Activated naive CD4-positive, alpha-beta T cell treated with anti-CD3 and anti-CD28 coated beads, Interleukin-2, amount 50 U/mL, for 16 hours (primary cell): Measurements from ENCODE around the gene STAT6.

Experiments
- DNase-seq: peaks from one replicate; pipeline ENCODE4 v3.0.0-alpha.2; 2020

STAT6 gene

DNA sequence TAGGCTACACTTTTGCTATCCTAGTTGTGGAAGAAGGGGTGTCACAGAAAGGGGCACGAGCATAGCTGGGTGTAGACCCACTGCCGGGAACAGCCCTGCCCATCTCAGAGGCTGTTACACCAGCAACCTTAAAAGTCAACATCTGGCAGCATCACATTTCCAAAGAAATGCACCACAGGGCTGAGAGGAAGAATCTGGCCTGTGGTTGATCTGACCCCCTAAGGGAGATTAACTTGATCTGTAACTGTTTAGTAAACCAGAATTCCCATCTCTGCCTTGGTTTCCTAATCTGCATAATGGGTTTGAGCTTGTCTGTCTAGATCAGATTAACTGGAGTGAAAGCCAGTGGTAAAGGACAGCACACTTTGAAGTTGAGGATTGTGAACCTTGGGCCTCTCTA, 34.9 kb upstream of the STAT6 start:
- DNase-seq, result no peak

DNA sequence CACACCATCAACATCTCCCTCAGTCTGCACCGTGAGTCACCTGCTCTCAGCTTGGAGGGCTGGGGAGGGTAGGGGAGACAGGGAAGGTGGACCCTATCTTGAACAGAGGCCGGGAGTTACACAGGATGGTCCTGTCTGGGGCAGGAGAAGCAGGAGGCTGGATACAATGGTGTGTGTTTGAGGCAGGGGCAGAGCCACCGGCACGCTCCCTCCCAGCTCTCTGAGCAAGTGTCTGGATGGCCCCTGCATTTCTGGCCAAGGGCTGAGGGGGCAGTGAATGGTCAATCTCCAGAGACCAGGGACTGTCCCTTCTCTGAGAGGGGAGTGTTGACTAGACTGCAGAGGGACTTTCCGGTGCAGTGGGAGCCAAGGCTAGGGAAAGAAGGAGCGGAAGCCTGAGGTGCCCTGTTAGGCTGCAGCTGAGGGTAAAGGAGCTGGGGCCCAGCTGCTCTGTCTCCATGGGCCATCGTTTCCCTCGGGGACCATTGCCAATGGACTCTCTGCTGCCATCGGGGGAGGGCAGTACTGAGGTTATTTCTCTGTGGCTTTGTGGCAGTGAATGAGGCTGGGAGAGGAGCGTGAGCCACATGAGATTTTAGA, 34.4 kb upstream of the STAT6 start:
- no peak for DNase-seq

DNA sequence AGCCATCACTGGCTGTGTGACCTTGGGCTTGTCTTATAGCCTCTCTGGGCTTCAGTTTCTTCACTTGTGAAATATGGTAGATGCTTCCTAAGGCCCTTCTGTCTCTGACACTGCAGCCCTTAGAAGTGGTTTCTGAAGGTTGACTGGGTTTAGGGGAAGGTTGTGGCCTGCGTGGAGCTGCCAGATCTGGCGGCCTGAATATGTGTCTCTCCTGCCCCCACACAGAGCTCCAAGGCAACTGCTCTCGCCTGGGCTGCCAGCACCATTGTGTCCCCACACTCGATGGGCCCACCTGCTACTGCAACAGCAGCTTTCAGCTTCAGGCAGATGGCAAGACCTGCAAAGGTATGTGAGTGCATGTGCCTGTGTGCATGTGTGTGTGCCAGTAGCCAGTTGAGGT, 32.3 kb upstream of the STAT6 start:
- DNase-seq, result no peak

DNA sequence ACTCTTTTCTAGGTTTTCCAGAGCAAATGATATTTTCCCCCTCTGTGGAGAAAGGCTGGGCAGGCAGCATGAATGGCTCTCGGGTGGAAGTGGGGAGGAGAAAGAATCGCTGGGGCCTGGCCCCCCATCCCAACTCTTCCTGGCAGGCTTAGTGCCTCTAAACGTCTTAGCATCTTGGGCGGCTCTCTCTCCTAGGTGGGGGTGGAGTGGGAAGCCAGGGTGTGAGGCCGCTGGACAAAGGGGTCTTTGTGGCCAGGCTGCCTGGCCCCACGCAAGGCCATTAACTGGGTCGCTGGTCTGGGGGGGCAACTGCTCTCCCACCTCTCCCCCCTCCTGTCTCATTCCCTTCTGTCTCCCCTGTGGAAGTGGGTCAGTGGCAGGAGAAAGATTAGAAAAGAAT, 31.6 kb upstream of the STAT6 start:
- DNase-seq, result no peak

DNA sequence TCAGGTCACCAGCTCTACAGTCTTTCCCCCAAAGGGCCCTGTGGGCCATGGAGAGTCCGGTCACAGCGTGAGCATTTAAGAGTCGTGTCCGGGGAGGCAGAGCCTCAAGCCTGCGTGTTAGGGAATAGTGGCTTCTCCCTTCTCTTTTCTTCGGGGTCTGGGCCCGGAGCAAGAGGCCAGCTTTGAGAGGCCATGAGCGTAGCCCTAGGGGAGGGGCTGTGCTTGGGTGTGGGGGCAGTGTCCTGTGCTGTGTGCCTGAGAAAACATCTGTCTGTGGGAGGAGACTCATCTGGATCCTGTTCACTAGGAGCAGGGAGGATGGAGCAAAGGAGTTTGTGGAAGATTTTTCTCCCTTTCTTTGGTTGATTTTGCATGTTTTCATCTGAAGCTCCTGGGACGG, 31.0 kb upstream of the STAT6 start:
- DNase-seq, result no peak

DNA sequence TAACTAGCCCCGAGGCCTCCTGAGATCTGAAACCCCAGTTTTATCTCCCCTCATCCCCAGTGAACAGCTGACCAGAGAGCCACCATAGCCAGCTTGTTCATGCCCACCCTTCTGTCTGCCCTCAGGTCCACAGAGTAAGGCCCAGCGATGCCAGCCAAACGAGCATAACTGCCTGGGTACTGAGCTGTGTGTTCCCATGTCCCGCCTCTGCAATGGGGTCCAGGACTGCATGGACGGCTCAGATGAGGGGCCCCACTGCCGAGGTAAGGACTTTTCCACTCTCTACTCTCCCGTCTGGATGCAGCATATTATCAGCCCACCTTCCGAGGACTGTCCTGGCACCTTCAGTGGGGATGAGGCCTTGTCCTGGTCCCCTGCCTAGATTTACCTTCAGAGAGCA, 30.1 kb upstream of the STAT6 start:
- no peak for DNase-seq

DNA sequence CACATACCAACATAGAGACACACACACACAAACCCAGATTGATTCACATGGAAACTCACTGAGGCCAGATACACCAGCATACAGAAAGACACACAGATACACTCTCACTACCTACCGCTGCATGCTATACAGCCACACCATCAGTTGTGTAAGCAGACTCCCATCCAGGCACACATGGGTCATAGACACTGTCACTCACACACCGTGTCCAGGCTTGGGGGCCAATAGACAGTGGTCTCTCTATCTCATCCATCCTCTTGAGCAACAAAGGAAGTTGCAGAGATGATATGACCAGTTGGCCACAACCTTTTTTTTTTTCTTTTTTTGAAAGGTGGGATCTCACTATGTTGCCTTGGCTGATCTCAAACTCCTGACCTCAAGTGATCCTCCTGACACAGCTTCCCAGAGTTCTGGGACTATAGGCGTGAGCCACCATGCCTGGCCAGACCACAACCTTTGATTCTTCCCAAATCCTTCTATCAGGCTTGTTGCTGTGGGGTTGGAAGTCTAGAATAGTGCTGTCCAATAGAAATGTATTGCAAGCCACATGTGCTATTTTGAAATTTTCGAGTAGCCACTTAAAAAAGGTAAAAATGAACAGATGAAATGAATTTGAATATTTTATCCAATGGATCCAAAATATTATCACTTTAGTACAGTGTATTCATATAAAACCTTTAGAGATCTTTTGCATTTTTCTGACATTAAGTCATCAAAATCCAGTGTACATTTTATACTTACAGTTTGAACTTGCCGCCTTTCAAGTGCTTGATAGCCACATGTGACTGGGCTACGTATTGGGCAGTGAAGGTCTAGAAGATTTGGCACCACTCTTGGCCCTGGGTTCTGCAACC, 28.9 kb upstream of the STAT6 start:
- DNase-seq, result no peak

DNA sequence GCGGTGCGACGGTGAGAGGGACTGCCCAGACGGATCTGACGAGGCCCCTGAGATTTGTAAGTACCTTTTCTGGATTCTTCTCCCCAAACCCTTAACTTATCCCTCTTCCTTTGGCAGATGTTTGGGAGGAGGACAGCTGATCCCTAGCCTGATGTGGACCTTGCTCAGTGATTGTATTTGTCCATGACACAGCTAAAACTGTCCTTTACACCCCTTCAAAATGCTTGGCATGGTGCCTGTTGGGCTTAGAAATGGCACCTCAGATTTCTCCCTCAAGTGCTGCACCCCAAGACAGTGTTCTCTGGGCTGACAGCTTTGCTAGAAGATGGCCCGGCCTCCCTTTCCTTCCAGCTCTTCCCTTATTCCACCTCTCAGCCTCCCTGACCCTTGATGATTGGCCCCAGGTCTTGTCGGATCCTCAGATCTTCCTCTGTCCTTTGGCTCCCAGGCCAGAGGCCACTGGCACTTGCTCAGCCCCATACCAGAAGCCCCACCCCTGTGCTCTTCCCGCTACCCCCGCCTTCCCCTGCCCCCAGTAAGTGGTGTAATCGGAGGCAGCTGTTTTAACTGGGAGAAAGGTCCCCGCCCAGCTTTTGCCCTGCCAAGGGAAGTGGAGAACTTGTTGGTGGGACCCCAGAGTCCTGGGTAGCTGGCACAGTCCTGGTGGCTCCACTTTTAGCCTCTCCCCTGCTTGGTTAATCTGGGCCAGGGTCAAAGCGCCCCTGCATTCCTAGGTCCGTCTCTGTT, 27.5 kb upstream of the STAT6 start:
- DNase-seq, result no peak

DNA sequence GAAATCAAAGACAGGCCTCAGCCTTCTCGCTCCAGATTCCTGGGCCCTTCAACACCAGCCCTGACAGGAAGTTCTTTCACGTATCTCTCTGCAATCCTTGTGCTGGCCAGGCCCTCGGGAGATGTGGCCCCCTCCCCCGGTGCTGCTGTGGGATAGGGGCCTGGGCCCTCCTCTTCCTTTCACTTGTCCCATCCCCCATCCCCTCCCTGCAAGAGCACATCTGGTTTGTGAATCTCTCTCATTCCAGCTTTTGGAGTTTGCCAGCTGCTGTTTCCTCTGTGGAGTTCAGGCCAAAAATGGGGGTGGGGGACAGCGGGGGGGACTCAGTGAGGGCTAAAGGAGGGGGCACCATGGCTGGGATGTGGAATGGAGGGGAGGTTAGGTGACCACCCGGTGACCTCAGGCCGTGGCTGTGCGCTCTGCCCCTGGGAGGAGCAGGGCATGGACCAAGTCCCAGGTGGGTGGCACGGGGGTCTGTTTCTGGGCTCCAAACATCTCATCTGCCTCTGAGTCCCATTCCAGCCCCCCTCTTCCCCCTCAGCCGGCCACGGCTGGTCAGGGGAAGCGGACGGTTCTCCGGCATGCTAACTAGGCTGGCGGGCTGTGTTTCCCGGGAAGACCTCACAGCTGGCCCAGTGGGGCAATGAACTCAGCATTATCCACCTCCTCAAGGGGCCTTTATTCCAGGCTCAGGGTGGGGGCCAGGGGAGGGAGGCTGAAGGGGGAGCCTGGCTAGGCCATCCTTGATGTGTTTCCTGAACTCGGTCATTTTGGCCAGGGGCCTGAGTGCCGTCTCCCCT, 24.6 kb upstream of the STAT6 start:
- DNase-seq, result no peak

DNA sequence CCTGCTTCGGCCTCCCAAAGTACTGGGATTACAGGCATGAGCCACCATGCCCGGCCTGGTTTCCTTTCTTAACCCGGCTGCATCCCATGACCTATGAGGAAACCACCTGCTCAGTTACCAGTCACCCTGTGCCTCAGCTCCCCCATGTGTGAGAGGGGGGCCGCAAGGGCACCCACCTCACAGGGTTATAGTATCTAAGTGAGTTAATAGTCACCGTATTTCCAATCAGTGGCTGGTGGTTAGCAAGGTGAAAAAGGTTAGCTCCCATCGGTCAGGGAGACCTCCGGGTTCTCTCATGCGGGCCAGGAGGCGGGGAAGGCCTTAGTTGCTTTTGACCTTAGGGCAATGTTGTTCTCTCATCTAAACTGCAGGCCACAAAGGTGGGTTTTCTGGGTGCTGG, 23.8 kb upstream of the STAT6 start:
- no peak for DNase-seq

DNA sequence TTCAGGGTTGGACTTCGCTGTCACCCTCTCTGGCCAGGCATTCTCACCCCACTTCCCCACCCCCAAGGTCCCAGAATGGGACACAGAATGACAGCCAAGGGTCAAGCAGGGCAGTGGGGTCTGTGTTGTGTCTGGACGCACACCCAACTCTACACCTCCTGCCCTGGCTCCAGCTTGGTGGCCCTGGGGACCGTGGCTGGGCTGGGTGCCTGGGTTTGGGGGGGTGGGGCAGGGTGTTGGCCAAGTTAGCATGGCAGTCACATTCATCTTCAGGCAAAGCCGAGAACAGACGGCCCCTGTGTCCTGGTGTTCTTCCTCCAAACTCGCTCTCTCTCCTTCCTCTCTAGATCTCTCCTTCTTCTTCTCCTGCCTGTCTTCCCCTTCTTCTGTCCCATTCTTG, 22.8 kb upstream of the STAT6 start:
- no peak for DNase-seq

DNA sequence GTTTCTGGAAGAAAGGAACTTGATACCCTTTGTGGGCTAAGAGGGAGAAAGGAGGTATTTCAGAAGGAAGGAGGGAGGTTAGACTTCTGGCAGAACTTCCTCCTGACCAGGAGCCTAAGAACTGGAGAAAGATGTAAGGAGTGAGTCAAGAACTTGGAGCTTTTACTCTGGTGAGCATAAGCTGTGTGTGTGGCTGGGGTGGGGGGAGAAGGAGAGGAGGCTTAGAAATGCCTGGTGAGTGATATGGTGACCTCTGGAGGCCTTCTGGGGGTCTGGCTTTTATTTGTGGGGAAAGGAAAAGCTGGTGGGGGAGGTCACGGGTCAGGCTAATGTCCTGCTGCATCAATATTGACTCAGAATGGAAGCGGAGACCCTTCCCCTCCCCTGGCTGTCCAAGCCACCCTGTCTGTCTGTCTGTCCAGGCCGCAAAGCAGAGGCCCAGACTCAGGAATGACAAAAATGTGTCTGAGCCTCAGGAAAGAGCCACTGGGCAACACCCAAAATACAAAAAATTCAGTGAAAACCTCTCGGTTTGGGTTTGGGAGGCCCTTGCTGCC, 21.9 kb upstream of the STAT6 start:
- no peak for DNase-seq

DNA sequence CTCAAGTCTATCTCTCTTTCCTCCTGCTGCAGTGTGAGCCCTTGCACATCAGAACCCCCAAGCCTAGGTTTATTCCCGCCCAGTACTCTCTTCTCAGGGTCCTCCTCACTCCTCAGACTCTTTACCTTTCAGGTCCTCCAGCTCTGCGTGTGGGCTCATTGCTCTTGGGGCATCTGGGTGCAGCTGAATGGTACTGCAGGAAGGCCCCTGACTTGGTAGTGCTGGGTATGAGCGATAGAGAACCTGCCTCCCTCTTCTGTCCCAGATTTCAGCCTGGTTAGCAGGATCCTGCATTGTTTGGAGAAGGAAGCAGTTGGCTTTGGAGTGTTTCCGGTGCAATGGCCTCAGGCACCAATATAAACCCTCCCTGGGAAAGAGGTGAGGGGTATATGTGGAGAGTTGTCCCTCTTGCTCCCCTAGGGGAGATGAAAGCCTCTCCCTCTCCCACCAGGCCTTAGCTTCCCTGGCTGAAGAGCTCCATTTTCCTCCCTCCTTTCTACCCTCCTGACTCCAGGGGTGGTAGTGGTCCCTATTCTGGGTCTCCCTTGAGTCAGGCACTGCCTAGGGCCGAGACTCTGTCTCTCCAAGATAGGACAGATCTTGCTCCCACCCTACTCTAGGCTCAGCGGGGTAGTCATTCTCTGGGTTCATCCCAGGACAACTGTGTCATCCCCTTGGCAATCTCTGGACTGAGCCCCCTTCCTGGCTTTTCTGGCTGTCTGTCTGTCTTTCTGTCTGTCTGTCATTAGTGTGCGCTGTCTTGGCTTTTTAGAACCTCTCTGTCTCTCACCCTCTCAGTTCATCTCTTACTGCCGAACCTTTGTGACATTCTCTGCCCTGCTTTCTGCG, 21.0 kb upstream of the STAT6 start:
- DNase-seq, result no peak

DNA sequence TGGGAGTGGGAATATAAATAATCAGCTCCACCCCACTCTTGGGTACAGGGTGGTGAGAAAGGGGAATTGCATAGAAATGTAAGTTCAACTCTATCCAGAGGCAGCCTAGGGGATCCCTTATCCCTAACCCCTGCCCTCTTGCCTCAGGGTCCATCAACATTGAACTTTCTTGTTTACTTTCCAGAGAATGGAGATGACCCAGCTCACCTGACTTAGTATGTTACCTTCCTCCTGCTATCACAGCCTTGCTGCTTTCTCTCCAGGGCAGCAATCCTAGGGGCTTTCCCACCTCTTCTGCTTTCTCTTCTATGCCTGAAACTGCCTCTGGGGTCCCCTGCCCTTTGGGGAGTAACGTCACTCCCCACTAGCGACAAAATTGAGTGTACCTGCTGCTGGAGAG, 19.8 kb upstream of the STAT6 start:
- no peak for DNase-seq

DNA sequence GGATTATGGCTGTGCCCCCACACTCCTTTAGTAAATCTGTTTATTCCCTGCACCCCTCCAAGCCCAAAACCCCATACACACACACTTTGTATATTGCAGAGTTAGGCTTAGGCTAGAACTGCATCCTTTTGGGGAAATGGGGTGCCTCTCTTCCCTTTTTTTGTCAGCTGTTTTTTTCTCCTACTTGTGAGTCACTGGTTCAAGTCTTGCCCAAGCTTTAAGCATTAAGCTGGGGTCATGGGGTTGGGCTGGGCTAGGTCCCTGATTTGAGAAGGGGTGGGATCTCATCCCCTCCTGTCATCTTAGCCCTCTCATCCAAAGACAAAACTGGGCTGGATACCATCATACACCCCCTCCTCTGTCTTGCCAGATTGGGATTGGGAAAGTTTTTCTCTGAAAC, 18.7 kb upstream of the STAT6 start:
- no peak for DNase-seq

DNA sequence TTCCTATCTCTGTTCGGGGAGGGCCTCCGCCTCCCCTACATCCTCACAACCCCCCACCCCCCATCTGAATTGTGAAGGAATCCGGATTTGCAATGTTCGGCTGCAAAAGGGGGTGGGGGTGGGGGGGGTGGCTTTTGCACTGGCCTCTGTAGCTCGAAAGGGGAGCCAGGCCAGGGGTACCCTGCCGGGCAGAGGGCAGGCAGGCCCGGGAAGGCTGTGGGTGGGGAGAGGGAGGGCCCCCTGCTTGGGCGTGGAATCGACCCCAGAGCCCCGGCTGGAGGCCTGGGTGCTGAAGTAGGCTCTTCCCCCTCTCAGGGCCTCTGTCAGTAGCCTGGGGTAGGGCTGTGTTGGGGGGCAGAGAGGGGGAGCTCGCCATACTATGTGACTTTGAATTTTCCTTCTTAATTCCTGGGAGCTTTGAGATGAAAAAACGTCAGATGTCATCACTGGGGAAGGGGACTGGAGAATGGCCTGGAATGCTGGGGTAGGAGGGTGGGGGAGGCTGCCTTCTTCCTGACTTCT, 18.2 kb upstream of the STAT6 start:
- DNase-seq, result no peak

DNA sequence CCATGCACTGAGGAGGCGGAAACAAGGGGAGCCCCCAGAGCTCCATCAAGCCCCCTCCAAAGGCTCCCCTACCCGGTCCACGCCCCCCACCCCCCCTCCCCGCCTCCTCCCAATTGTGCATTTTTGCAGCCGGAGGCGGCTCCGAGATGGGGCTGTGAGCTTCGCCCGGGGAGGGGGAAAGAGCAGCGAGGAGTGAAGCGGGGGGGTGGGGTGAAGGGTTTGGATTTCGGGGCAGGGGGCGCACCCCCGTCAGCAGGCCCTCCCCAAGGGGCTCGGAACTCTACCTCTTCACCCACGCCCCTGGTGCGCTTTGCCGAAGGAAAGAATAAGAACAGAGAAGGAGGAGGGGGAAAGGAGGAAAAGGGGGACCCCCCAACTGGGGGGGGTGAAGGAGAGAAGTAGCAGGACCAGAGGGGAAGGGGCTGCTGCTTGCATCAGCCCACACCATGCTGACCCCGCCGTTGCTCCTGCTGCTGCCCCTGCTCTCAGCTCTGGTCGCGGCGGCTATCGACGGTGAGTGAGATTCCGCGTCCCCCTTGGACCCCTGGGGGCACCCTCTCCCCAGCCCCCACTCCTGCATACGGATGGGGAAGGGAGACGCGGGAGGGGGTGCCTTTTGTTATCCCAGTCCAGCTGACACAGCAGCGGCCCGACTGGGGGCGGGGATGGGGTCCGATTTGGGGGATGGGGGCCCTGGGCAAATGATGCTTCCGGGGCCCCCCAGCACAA, 17.5 kb upstream of the STAT6 start:
- no peak for DNase-seq

DNA sequence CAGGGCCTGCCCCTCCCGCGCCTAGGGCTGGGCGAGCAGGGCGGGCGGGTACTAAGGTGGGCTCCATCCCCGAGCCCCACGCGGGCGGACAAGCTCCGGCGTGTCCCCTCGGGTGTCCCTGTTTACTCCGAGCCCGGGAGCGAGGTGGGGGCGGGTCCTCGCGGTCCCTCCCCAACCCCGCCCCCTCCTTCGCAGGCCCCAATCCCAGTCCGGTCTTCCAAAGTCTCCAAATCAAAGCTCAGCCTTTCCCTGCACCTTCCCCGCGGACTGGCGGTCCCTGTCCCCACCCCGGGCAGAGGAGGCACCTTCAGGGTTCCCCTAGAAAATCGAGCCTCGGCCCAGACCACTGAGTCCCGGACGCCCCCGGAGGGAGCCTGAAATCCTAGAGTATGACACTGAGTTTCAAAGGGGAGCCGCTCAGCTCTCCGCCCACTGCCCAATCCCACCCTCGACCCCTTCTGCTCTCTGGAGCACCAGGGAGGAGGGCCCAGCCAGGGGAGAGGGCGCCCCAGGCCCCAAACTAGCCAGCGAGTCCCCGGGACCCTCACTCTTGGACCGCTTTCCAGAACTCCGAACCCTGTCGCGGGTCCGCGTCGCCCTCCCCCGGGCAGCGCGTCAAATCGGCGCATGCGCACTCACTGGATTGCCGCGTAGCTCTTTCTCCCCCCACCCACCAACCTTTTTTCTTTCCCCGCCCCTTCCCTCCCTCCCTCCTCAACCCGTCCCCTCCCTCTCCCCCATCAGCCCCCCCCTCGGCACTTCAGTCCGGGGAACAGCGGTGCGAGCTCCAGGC, 16.8 kb upstream of the STAT6 start, which contains the start of gene LRP1:
Gene LRP1, plus strand, starts transcription at position 758 of the 793 bp plus-strand sequence. CDS start 482 bp downstream, outside the sequence.
- peak; percentile 79 for DNase-seq

DNA sequence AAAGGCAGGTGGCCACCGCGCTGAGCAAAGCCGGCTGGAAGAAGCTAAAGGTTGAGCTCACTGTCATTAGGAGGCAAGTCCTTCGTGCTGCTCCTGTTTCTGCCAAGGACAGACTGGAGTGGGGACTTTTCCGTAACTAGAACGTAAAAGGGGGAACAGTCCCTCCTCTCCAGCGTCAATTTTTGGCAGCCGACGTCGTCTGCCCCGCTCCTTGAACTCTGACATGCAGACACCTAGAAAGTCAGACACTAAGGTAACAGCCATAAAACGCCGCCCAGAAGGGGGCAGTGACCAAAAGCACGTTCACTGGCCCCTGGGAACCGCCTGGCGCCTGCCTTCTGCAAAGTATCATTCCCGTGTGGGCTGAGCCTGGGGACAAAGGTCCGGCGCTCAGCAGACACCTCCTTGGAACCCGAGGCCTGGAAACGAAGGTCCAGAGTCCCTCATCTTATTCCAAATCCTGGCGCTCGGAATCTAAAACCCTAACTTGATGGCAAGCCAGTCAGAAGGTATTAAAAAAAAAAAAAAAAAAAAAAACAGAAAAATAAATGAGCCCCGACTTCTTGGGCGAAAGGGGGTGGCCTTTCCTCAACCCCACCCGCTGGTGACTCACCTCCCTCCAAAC, 16.1 kb upstream of the STAT6 start:
- peak; percentile 65 for DNase-seq
